Brain microvascular endothelial cell (primary cell): Measurements from ENCODE around the gene YY1.

Source experiments
- DNase-seq: peaks from one replicate; pipeline ENCODE4 v3.0.0-alpha.2; 2020
- H3K27ac ChIP-seq: fragments of 250-450 bp; sonication (Bioruptor Pico); 2 replicates; pipeline ENCODE4 v1.5.1; 2020; ENCODE audit warnings: mild to moderate bottlenecking, moderate library complexity
- H3K27me3 ChIP-seq: fragments of 250-450 bp; sonication (Bioruptor Pico); replicated peaks from 2 replicates; pipeline ENCODE4 v1.5.1; 2020; ENCODE audit warnings: mild to moderate bottlenecking
- H3K36me3 ChIP-seq: fragments of 250-450 bp; sonication (Bioruptor Pico); replicated peaks from 2 replicates; pipeline ENCODE4 v1.5.1; 2020; ENCODE audit warnings: mild to moderate bottlenecking
- H3K4me3 ChIP-seq: 2 replicates; pipeline ENCODE4 v1.5.1; 2011; ENCODE audit warnings: low read depth, mild to moderate bottlenecking, control low read depth, low read length, moderate library complexity
- in situ Hi-C: cut with HindIII; loops from 2 replicates; pipeline ENCODE4 v1.10.0; 2017; ENCODE audit warnings: low sequenced_read_pairs, low pct_ligation_motif_present
- TF ChIP-seq, protein P1 (sequence below): IDR thresholded peaks from 2 replicates; pipeline ENCODE4 v1.5.1; 2011; ENCODE audit warnings: low read depth, mild to moderate bottlenecking, moderate library complexity, low read length, control low read depth, inconsistent platforms; ENCODE audit errors: missing control alignments

YY1 gene

DNA sequence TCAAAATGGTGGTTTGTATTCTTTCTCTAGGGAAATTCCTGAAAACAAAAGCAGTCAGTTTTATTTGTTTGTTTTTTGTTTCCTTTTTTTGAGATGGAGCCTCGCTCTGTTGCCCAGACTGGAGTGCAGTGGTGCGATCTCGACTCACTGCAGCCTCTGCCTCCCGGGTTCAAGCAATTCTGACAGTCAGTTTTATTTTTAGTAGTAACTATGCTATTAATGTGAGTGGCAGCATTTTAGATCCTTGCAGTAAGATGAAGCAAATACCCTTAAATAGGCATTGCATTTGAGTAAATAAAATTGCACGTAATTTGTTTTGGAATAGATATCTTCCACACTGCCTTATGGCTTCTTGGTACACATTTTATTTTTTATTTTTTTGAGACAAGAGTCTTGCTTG is 23.6 kb downstream of the YY1 start:
- no peak overlapping the region for H3K4me3 ChIP-seq
- in situ Hi-C loops, result no loop called here
- no peaks in the 10 kb centered on the region for H3K27me3 ChIP-seq
- peaks cover 8% of the 10 kb centered on the region for H3K36me3 ChIP-seq
- TF ChIP-seq, protein P1, sequence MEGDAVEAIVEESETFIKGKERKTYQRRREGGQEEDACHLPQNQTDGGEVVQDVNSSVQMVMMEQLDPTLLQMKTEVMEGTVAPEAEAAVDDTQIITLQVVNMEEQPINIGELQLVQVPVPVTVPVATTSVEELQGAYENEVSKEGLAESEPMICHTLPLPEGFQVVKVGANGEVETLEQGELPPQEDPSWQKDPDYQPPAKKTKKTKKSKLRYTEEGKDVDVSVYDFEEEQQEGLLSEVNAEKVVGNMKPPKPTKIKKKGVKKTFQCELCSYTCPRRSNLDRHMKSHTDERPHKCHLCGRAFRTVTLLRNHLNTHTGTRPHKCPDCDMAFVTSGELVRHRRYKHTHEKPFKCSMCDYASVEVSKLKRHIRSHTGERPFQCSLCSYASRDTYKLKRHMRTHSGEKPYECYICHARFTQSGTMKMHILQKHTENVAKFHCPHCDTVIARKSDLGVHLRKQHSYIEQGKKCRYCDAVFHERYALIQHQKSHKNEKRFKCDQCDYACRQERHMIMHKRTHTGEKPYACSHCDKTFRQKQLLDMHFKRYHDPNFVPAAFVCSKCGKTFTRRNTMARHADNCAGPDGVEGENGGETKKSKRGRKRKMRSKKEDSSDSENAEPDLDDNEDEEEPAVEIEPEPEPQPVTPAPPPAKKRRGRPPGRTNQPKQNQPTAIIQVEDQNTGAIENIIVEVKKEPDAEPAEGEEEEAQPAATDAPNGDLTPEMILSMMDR, result no peak
- no peak overlapping the region for H3K27ac ChIP-seq
- no peak for DNase-seq

DNA sequence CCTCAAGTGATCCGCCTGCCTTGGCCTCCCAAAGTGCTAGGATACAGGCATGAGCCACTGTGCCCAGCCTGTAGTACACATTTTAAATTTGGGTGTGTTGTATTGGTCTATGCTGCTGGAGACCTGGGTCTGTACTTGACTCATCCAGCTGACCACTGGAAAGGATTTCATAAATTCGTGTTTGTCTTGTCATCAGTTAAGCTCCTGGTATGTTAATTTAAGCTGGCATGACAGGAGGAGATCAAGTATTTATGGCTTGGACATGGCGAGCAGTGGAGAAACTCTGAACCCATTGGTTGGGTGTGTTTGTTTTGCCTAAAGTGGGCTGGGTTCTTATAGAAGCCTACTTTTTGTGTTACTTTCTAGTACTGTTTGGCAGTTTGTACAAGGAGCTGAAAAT is 24.2 kb downstream of the YY1 start:
- DNase-seq, result no peak
- H3K36me3 ChIP-seq, result peaks cover 8% of the 10 kb centered on the region
- H3K27ac ChIP-seq, result no peak overlapping the region
- no peak overlapping the region for H3K4me3 ChIP-seq
- no peaks in the 10 kb centered on the region for H3K27me3 ChIP-seq
- in situ Hi-C loops, result no loop called here
- TF ChIP-seq, protein P1, result no peak

GRCh38 chr14:100267990-100268389 is 29.0 kb downstream of the YY1 start:
- in situ Hi-C loops, result no loop called here
- TF ChIP-seq, protein P1, result no peak
- Histone ChIP-seq H3K27me3 (no peaks in the 10 kb centered on the region), H3K36me3 (peaks cover 4% of the 10 kb centered on the region), H3K27ac (no peak overlapping the region), H3K4me3 (no peak overlapping the region)
- no peak for DNase-seq

GRCh38 chr14:100268591-100269207 is 29.8 kb downstream of the YY1 start:
- DNase-seq, result peak; percentile 43
- Histone ChIP-seq H3K27me3 (no peaks in the 10 kb centered on the region), H3K36me3 (peaks cover 3% of the 10 kb centered on the region), H3K27ac (peak overlapping the region; percentile 2), H3K4me3 (no peak overlapping the region)
- TF ChIP-seq, protein P1, result no peak
- in situ Hi-C loops, result no loop called here

- H3K4me3 ChIP-seq, result no peak overlapping the region
- H3K27ac ChIP-seq, result no peak overlapping the region
- no peaks in the 10 kb centered on the region for H3K36me3 ChIP-seq
- DNase-seq, result no peak
- H3K27me3 ChIP-seq, result no peaks in the 10 kb centered on the region
- TF ChIP-seq, protein P1, result peak; percentile 47
- in situ Hi-C loops, result no loop called here
Observed at GRCh38 chr14:100271247-100271939, 32.4 kb downstream of the YY1 start.

DNA sequence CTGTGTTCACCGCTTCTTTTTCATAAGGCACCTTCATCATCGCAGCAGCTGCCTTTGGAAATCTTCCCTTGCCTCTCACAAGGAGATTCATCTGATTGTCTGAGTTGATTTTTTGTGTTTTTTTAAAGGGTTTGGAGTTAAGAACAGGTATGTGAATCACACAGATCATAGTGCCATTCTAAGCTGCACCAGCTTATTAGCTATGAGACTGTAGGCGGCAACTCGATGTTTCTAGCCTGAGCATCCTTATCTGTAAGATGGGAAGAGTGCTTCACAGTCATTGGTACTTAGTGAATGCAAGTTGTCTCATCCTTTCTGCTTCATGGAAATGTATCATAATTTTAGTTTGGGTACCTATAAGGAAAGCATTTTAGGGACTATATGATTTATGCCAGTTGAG is 35.3 kb downstream of the YY1 start:
- Histone ChIP-seq H3K36me3 (peaks cover 2% of the 10 kb centered on the region), H3K27me3 (no peaks in the 10 kb centered on the region), H3K27ac (no peak overlapping the region), H3K4me3 (no peak overlapping the region)
- TF ChIP-seq, protein P1, result no peak
- no peak for DNase-seq
- in situ Hi-C loops, result no loop called here
